DMS79 treated with DMSO at 0.1 percent for 48 hours (cell line): ENCODE data around the gene DIP2A.
"Not testable (repeated sequence)": the region's sequence is repeated elsewhere in the genome, so short reads cannot be mapped to it uniquely, and the experiment has no call there.

ENCODE experiments used
- DNase-seq: peaks from one replicate; lab custom pipeline; 2025; lab: John Stamatoyannopoulos, UW

The DIP2A gene

GRCh38 chr21:46448855-46449254, 9.8 kb upstream of the DIP2A start:
- not testable (repeated sequence) for DNase-seq

GRCh38 chr21:46452710-46453109, 6.0 kb upstream of the DIP2A start:
- no peak for DNase-seq

- DNase-seq: peak; percentile 53
These were observed 4.5 kb upstream of the DIP2A start for GRCh38 chr21:46454142-46454541.

- peak; percentile 29 for DNase-seq
These were observed 3.9 kb upstream of the DIP2A start for GRCh38 chr21:46454634-46455390.

- DNase-seq: no peak
These were observed 2.9 kb upstream of the DIP2A start for GRCh38 chr21:46455575-46456385.

- DNase-seq: no peak
These were observed 1.9 kb upstream of the DIP2A start for GRCh38 chr21:46456750-46457149.

- DNase-seq: no peak
These were observed 833 bp upstream of the DIP2A start for GRCh38 chr21:46457801-46458314.

GRCh38 chr21:46459024-46459355, 299 bp downstream of the DIP2A start:
- DNase-seq: no peak

- no peak for DNase-seq
These were observed 843 bp downstream of the DIP2A start for GRCh38 chr21:46459356-46460112.

GRCh38 chr21:46461909-46462308, 3.2 kb downstream of the DIP2A start:
- DNase-seq: no peak

- not testable (repeated sequence) for DNase-seq
These were observed 6.5 kb downstream of the DIP2A start for GRCh38 chr21:46465153-46465552.

- DNase-seq: no peak
These were observed 7.0 kb downstream of the DIP2A start for GRCh38 chr21:46465651-46466050.

- no peak for DNase-seq
These were observed 9.6 kb downstream of the DIP2A start for GRCh38 chr21:46468108-46468774.

GRCh38 chr21:46469275-46469674, 10.6 kb downstream of the DIP2A start:
- DNase-seq: no peak

- no peak for DNase-seq
These were observed 12.8 kb downstream of the DIP2A start for GRCh38 chr21:46471514-46471913.

GRCh38 chr21:46472246-46472645, 13.6 kb downstream of the DIP2A start:
- no peak for DNase-seq

GRCh38 chr21:46474382-46474781, 15.7 kb downstream of the DIP2A start:
- no peak for DNase-seq

GRCh38 chr21:46475296-46475695, 16.6 kb downstream of the DIP2A start:
- no peak for DNase-seq

GRCh38 chr21:46477765-46478164, 19.1 kb downstream of the DIP2A start:
- DNase-seq: no peak

- DNase-seq: no peak
These were observed 20.2 kb downstream of the DIP2A start for GRCh38 chr21:46478910-46479309.

GRCh38 chr21:46480466-46480865, 21.8 kb downstream of the DIP2A start:
- no peak for DNase-seq
